Caco-2 (cell line): Measurements from ENCODE around the gene PLXDC1. TPM values are rescaled to one million over a fixed set of nuclear protein-coding genes. Genes with fewer than 3 reads are reported as not detected.

Experiments
- BruUV-seq: library from RNA; stranded (reverse); fragments of 400-500 nt; replicated peaks from 2 replicates; lab custom pipeline; 2021; lab: Mats Ljungman, UMichigan
- CTCF ChIA-PET: fragments of 300-600 bp; sonication (Branson Sonifier 250); formaldehyde crosslinking; loops from one replicate; lab custom pipeline; 2022; ENCODE audit warnings: antibody characterized with exemption; lab: Charles Lee
- POLR2A ChIA-PET: fragments of 300-600 bp; sonication (Branson Sonifier 250); formaldehyde crosslinking; loops from one replicate; lab custom pipeline; 2022; ENCODE audit warnings: antibody characterized with exemption; lab: Charles Lee
- DNase-seq, 2 experiments: peaks; one replicate each; pipeline versions ENCODE4 v3.0.0 to v3.0.0-alpha.2; 2020 to 2022
- H3K27me3 ChIP-seq: replicated peaks from 2 replicates; pipeline ENCODE4 v1.6.0; 2011; ENCODE audit warnings: low read length; ENCODE audit not compliant: control insufficient read depth, insufficient read depth
- H3K36me3 ChIP-seq: 2 replicates; pipeline ENCODE4 v1.5.1; 2011; ENCODE audit warnings: low read length; ENCODE audit not compliant: control insufficient read depth, insufficient read depth
- H3K4me1 ChIP-seq: fragments of 250-450 bp; sonication (Bioruptor Pico); 2 replicates; pipeline ENCODE4 v1.5.1; 2020; ENCODE audit warnings: mild to moderate bottlenecking
- H3K4me3 ChIP-seq: 2 replicates; pipeline ENCODE4 v1.5.1; 2011; ENCODE audit warnings: low read depth, mild to moderate bottlenecking, control low read depth, low read length
- H3K9me3 ChIP-seq: fragments of 250-450 bp; sonication (Bioruptor Pico); 2 replicates; pipeline ENCODE4 v1.5.1; 2020; ENCODE audit warnings: mild to moderate bottlenecking, moderate library complexity
- H3K27ac Mint-ChIP-seq: one replicate; pipeline ENCODE4 v1.8.0; 2022; ENCODE audit warnings: mixed read lengths; ENCODE audit not compliant: unreplicated experiment
- H3K27me3 Mint-ChIP-seq: one replicate; pipeline ENCODE4 v1.8.0; 2022; ENCODE audit warnings: mixed read lengths; ENCODE audit not compliant: insufficient read depth, unreplicated experiment
- H3K36me3 Mint-ChIP-seq: one replicate; pipeline ENCODE4 v1.8.0; 2022; ENCODE audit warnings: mild to moderate bottlenecking, mixed read lengths; ENCODE audit not compliant: insufficient read depth, unreplicated experiment
- H3K4me1 Mint-ChIP-seq: one replicate; pipeline ENCODE4 v1.8.0; 2022; ENCODE audit warnings: low read depth, mixed read lengths; ENCODE audit not compliant: unreplicated experiment
- H3K4me3 Mint-ChIP-seq: one replicate; pipeline ENCODE4 v1.8.0; 2022; ENCODE audit warnings: mild to moderate bottlenecking, moderate library complexity, mixed read lengths; ENCODE audit not compliant: unreplicated experiment
- H3K9me3 Mint-ChIP-seq: one replicate; pipeline ENCODE4 v1.8.0; 2022; ENCODE audit warnings: mixed read lengths; ENCODE audit not compliant: unreplicated experiment
- CTCF ChIP-seq, 2 experiments: fragments of 200-600 bp in 1 of 2; IDR thresholded peaks; 1 replicate in 1 of 2; 2 replicates in 1 of 2; pipeline versions ENCODE4 v1.5.1 to v1.8.0; 2011 to 2022; ENCODE audit warnings: antibody characterized with exemption in 1 of 2, control low read depth in 1 of 2, inconsistent platforms in 1 of 2, low read depth in 1 of 2, low read length in 1 of 2, mild to moderate bottlenecking in 1 of 2, moderate library complexity in 1 of 2; ENCODE audit not compliant: insufficient read depth in 1 of 2, severe bottlenecking in 1 of 2, unreplicated experiment in 1 of 2
- intact Hi-C: fragments of 100-400 bp; cut with micrococcal nuclease; formaldehyde crosslinking; loops from one replicate; pipeline ENCODE4 v1.10.0; 2022; ENCODE audit not compliant: unreplicated experiment
- total RNA-seq: library from RNA; stranded (reverse); gene quantifications from 2 replicates; pipeline ENCODE4 v1.2.3, GENCODE V29; 2022

Gene PLXDC1
- total RNA-seq, 1 experiment from 2014 or later: 0.14 TPM

GRCh38 chr17:39194089-39194984 lies 42.9 kb upstream of the PLXDC1 start:
- ChIA-PET CTCF (interaction anchor here (1.0 to 1.3 kb wide), 3 partner anchors 14 to 30 kb away, joined by 3 to 4 read pairs (median 3); no protein-coding TSS in a partner anchor), POLR2A (no interaction called here)
- Mint-ChIP-seq H3K4me1 (no peaks in the 10 kb centered on the region), H3K9me3 (no peaks in the 10 kb centered on the region), H3K4me3 (no peak overlapping the region), H3K27me3 (no peaks in the 10 kb centered on the region), H3K27ac (no peak overlapping the region), H3K36me3 (no peaks in the 10 kb centered on the region)
- peak in 1 of 2 experiments; percentile 68 for TF ChIP-seq CTCF (IDR thresholded peaks at IDR 0.05; ENCODE audit: insufficient read depth in 1 of 2, low read depth in 1 of 2, low read length in 1 of 2, severe bottlenecking in 1 of 2, unreplicated experiment in 1 of 2)
- no peaks in the 10 kb centered on the region for H3K9me3 ChIP-seq
- no peak overlapping the region for H3K4me3 ChIP-seq
- DNase-seq: peak; percentile 59 to 62
- no TSS peak for BruUV-seq
- H3K27me3 ChIP-seq: no peaks in the 10 kb centered on the region
- H3K4me1 ChIP-seq: peaks cover 10% of the 10 kb centered on the region; the same call in 1 of the 2 replicates
- H3K36me3 ChIP-seq: no peaks in the 10 kb centered on the region
- intact Hi-C loops: no loop called here

- Mint-ChIP-seq H3K27ac (no peak overlapping the region), H3K9me3 (no peaks in the 10 kb centered on the region), H3K4me1 (no peaks in the 10 kb centered on the region), H3K36me3 (no peaks in the 10 kb centered on the region), H3K4me3 (no peak overlapping the region), H3K27me3 (no peaks in the 10 kb centered on the region)
- Histone ChIP-seq H3K36me3 (no peaks in the 10 kb centered on the region), H3K4me1 (peaks cover 10% of the 10 kb centered on the region; the same call in 1 of the 2 replicates), H3K27me3 (no peaks in the 10 kb centered on the region), H3K9me3 (no peaks in the 10 kb centered on the region), H3K4me3 (no peak overlapping the region)
- ChIA-PET CTCF (no interaction called here), POLR2A (no interaction called here)
- intact Hi-C loops: no loop called here
- BruUV-seq: no TSS peak
- no peak for TF ChIP-seq CTCF (IDR thresholded peaks at IDR 0.05; ENCODE audit: insufficient read depth in 1 of 2, low read depth in 1 of 2, low read length in 1 of 2, severe bottlenecking in 1 of 2, unreplicated experiment in 1 of 2)
- DNase-seq: no peak
Measured at GRCh38 chr17:39193346-39193745, 41.9 kb upstream of the PLXDC1 start.

- Mint-ChIP-seq H3K4me1 (no peaks in the 10 kb centered on the region), H3K36me3 (no peaks in the 10 kb centered on the region), H3K27ac (no peak overlapping the region), H3K9me3 (no peaks in the 10 kb centered on the region), H3K4me3 (no peak overlapping the region), H3K27me3 (no peaks in the 10 kb centered on the region)
- no peak for DNase-seq
- Histone ChIP-seq H3K4me3 (no peak overlapping the region), H3K9me3 (no peaks in the 10 kb centered on the region), H3K4me1 (peaks cover 6% of the 10 kb centered on the region; the same call in 1 of the 2 replicates), H3K36me3 (no peaks in the 10 kb centered on the region), H3K27me3 (no peaks in the 10 kb centered on the region)
- CTCF ChIA-PET: no interaction called here
- TF ChIP-seq CTCF (IDR thresholded peaks at IDR 0.05; ENCODE audit: insufficient read depth in 1 of 2, low read depth in 1 of 2, low read length in 1 of 2, severe bottlenecking in 1 of 2, unreplicated experiment in 1 of 2): no peak
- POLR2A ChIA-PET: no interaction called here
- BruUV-seq: no TSS peak
- intact Hi-C loops: no loop called here
Measured at GRCh38 chr17:39192901-39193300, 41.5 kb upstream of the PLXDC1 start.
